Measurements from ENCODE around the gene TMEM87B.

- TF ChIP-seq CTCF (IDR thresholded peaks at IDR 0.05) (no peak), POLR2A (IDR thresholded peaks at IDR 0.05) (no peak)
Measured at GRCh38 chr2:112065486-112065885, 10.4 kb downstream of the TMEM87B start.
